GM19324 (cell line): ENCODE results near the gene PTAR1.

Experiments used
- ATAC-seq: cut with Tn5 transposase; IDR thresholded peaks from one replicate; pipeline ENCODE4 v1.9.1; 2021; ENCODE audit warnings: mild to moderate bottlenecking, moderate library complexity; ENCODE audit not compliant: unreplicated experiment, low FRiP score

PTAR1 gene

GRCh38 chr9:69675563-69675962, 84.2 kb downstream of the PTAR1 start:
- no peak for ATAC-seq

- no peak for ATAC-seq
Observed at GRCh38 chr9:69674716-69675438, 84.9 kb downstream of the PTAR1 start.

GRCh38 chr9:69674112-69674685, 85.6 kb downstream of the PTAR1 start:
- no peak for ATAC-seq

- ATAC-seq, result no peak
Observed at GRCh38 chr9:69673311-69673640, 86.5 kb downstream of the PTAR1 start.

- ATAC-seq, result peak; percentile 97
Observed at GRCh38 chr9:69672596-69673310, 87.1 kb downstream of the PTAR1 start.

GRCh38 chr9:69671879-69672595, 87.8 kb downstream of the PTAR1 start, which contains the start of gene APBA1:
Gene APBA1 (minus strand): TSS chr9:69672371.
- ATAC-seq, result peak; percentile 31

GRCh38 chr9:69671311-69671878, 88.4 kb downstream of the PTAR1 start:
- ATAC-seq, result no peak

- no peak for ATAC-seq
Observed at GRCh38 chr9:69667306-69667705, 92.5 kb downstream of the PTAR1 start.

- ATAC-seq, result no peak
Observed at GRCh38 chr9:69660304-69660703, 99.5 kb downstream of the PTAR1 start.
